SK-N-MC (cell line): ENCODE results near the gene FBXO36.

Experiments used
- EZH2 ChIP-seq: fragments of 200-600 bp; sonication (generic); IDR thresholded peaks from one replicate; pipeline ENCODE4 v1.6.1; 2017; ENCODE audit warnings: antibody characterized with exemption
- FOXP2 ChIP-seq: optimal IDR thresholded peaks from 2 replicates; pipeline ENCODE3; 2011; ENCODE audit warnings: mild to moderate bottlenecking, moderate library complexity; ENCODE audit not compliant: insufficient read depth; ENCODE audit errors: extremely low read length, control extremely low read depth
- POLR2AphosphoS5 ChIP-seq: IDR thresholded peaks from 2 replicates; pipeline ENCODE4 v1.6.1; 2012; ENCODE audit warnings: mild to moderate bottlenecking, low read depth, low read length, borderline replicate concordance

- TF ChIP-seq EZH2 (no peak), POLR2AphosphoS5 (no peak), FOXP2 (no peak)
These were observed 11.4 kb upstream of the FBXO36 start for GRCh38 chr2:229910832-229911412.
